RCC 7860 (cell line): ENCODE measurements around the gene EPHB2.
A peak's percentile ranks its signal among the peaks of the same experiment; 100 is the strongest.

Experiments
- DNase-seq: peaks from one replicate; pipeline ENCODE4 v3.0.0-alpha.2; 2015; ENCODE audit warnings: low spot score
- FAIRE-seq: peaks from 2 replicates; lab custom pipeline; 2012; peaks lifted over from hg19 to GRCh38; lab: Jason Lieb, UNC

The EPHB2 gene

GRCh38 chr1:22852144-22852655 is 141.6 kb downstream of the EPHB2 start:
- FAIRE-seq (no peak), DNase-seq (no peak)

GRCh38 chr1:22853651-22854185 is 143.1 kb downstream of the EPHB2 start:
- FAIRE-seq (no peak), DNase-seq (no peak)

- FAIRE-seq (no peak), DNase-seq (no peak)
Observed at GRCh38 chr1:22854688-22855565, 144.3 kb downstream of the EPHB2 start.

- no peak for DNase-seq
- FAIRE-seq = no peak
Observed at GRCh38 chr1:22855668-22856606, 145.3 kb downstream of the EPHB2 start.

GRCh38 chr1:22857661-22858060 is 147.0 kb downstream of the EPHB2 start:
- FAIRE-seq (no peak), DNase-seq (no peak)

- FAIRE-seq = no peak
- DNase-seq = no peak
Observed at GRCh38 chr1:22860414-22860800, 149.8 kb downstream of the EPHB2 start.

- DNase-seq (no peak), FAIRE-seq (no peak)
Observed at GRCh38 chr1:22860883-22861385, 150.3 kb downstream of the EPHB2 start.

- DNase-seq (peak; percentile 4), FAIRE-seq (no peak)
Observed at GRCh38 chr1:22861764-22862440, 151.3 kb downstream of the EPHB2 start.

- FAIRE-seq (no peak), DNase-seq (no peak)
Observed at GRCh38 chr1:22862752-22863151, 152.1 kb downstream of the EPHB2 start.

GRCh38 chr1:22863766-22864165 is 153.1 kb downstream of the EPHB2 start:
- no peak for FAIRE-seq

GRCh38 chr1:22864886-22865285 is 154.2 kb downstream of the EPHB2 start:
- no peak for DNase-seq
- no peak for FAIRE-seq

More at GRCh38 chr1:22863766-22864165, 153.1 kb downstream of the EPHB2 start:
- no peak for DNase-seq

- FAIRE-seq (no peak), DNase-seq (no peak)
Observed at GRCh38 chr1:22865736-22866135, 155.1 kb downstream of the EPHB2 start.

GRCh38 chr1:22866868-22867267 is 156.2 kb downstream of the EPHB2 start:
- DNase-seq (no peak), FAIRE-seq (no peak)

- DNase-seq = no peak
- FAIRE-seq = no peak
Observed at GRCh38 chr1:22868331-22868730, 157.7 kb downstream of the EPHB2 start.

GRCh38 chr1:22869325-22869724 is 158.7 kb downstream of the EPHB2 start:
- no peak for DNase-seq
- no peak for FAIRE-seq

GRCh38 chr1:22870201-22870871 is 159.7 kb downstream of the EPHB2 start:
- DNase-seq (peak; percentile 44), FAIRE-seq (peak; percentile 30)

- DNase-seq (peak; percentile 85), FAIRE-seq (peak; percentile 96)
Observed at GRCh38 chr1:22872981-22873664, 162.5 kb downstream of the EPHB2 start.

- FAIRE-seq (no peak), DNase-seq (no peak)
Observed at GRCh38 chr1:22874785-22875184, 164.1 kb downstream of the EPHB2 start.

- FAIRE-seq (no peak), DNase-seq (no peak)
Observed at GRCh38 chr1:22875241-22875640, 164.6 kb downstream of the EPHB2 start.
